Esophagus muscularis mucosa (tissue), 4 donors: ENCODE measurements around the gene FUNDC1. TPM values are rescaled to one million over a fixed set of nuclear protein-coding genes. Genes with fewer than 3 reads are reported as not detected.
"Not testable (repeated sequence)": the region's sequence is repeated elsewhere in the genome, so short reads cannot be mapped to it uniquely, and the experiment has no call there.

Experiments
- DNase-seq: peaks from one replicate; pipeline ENCODE4 v3.0.0-alpha.2; 2017; ENCODE audit errors: extremely low spot score
- H3K27ac ChIP-seq, 4 donors: fragments of 200-600 bp; sonication (generic); replicated peaks in 1 of 4; 1 replicate in 3 of 4; 2 replicates in 1 of 4; pipeline ENCODE4 v1.5.1; 2016 to 2019; ENCODE audit warnings: mild to moderate bottlenecking in 1 of 4
- H3K27me3 ChIP-seq, 4 donors: fragments of 200-600 bp; sonication (generic); one replicate each; pipeline versions ENCODE4 v1.5.1 to v1.6.0; 2016 to 2019
- H3K36me3 ChIP-seq, 4 donors: fragments of 200-600 bp; sonication (generic); one replicate each; pipeline ENCODE4 v1.5.1; 2016 to 2019
- H3K4me1 ChIP-seq, 4 donors: fragments of 200-600 bp; sonication (generic); one replicate each; pipeline ENCODE4 v1.5.1; 2016 to 2019
- H3K4me3 ChIP-seq, 4 donors: fragments of 200-600 bp; sonication (generic); 1 replicate in 2 of 4; 2 replicates in 2 of 4; pipeline ENCODE4 v1.5.1; 2016 to 2019; ENCODE audit warnings: mild to moderate bottlenecking in 4 of 4, moderate library complexity in 1 of 4
- H3K9me3 ChIP-seq, 4 donors: fragments of 200-600 bp; sonication (generic); 1 replicate in 3 of 4; 2 replicates in 1 of 4; pipeline ENCODE4 v1.5.1; 2016 to 2019
- CTCF ChIP-seq, 3 experiments: fragments of 200-600 bp in 2 of 3; fragments of 450-650 bp in 1 of 3; sonication (generic) in 2 of 3; IDR thresholded peaks; one replicate each; pipeline ENCODE4 v1.5.1; 2017 to 2019; ENCODE audit warnings: antibody characterized with exemption in 3 of 3, mild to moderate bottlenecking in 2 of 3, moderate library complexity in 1 of 3
- EP300 ChIP-seq: sonication (generic); formaldehyde crosslinking; IDR thresholded peaks from one replicate; pipeline ENCODE4 v1.6.1; 2017; ENCODE audit warnings: antibody characterized with exemption
- POLR2A ChIP-seq: fragments of 450-650 bp; IDR thresholded peaks from one replicate; pipeline ENCODE4 v1.6.1; 2017; ENCODE audit warnings: antibody characterized with exemption, moderate library complexity, mild to moderate bottlenecking, low read depth
- POLR2AphosphoS5 ChIP-seq, 2 donors: sonication (generic); formaldehyde crosslinking; IDR thresholded peaks; one replicate each; pipeline ENCODE4 v1.6.1; 2017; ENCODE audit warnings: antibody characterized with exemption in 2 of 2
- WGBS: methylation state at CpG from one replicate; pipeline ENCODE4 v1.1.5; 2018; 5-methylcytosine and 5-hydroxymethylcytosine counted together
- intact Hi-C: fragments of 100-400 bp; cut with DNase I; formaldehyde crosslinking; loops from one replicate; pipeline ENCODE4 v1.15.1; 2023
- total RNA-seq, 4 donors: library from RNA; depleted of rRNA; stranded (reverse); fragments of >200 nt; gene quantifications; one replicate each; pipeline versions ENCODE4 v1.1.0 to v1.2.1, GENCODE V29; 2016

The FUNDC1 gene
- total RNA-seq, 4 donors from 2014 or later, result 7.3 to 11.4 (median 9.4) TPM

GRCh38 chrX:44570522-44570921, 27.9 kb upstream of the FUNDC1 start:
- no peaks in the 10 kb centered on the region for H3K36me3 ChIP-seq
- TF ChIP-seq CTCF (IDR thresholded peaks at IDR 0.05), result no peak
- TF ChIP-seq POLR2AphosphoS5 (IDR thresholded peaks at IDR 0.05), result no peak
- TF ChIP-seq EP300, result no peak
- no peak for TF ChIP-seq POLR2A
- 72% methylated on average over 2 of the region's 2 CpGs for WGBS
- no peak overlapping the region for H3K4me3 ChIP-seq
- no peak overlapping the region for H3K27ac ChIP-seq
- H3K4me1 ChIP-seq, result no peaks in the 10 kb centered on the region
- no peaks in the 10 kb centered on the region for H3K27me3 ChIP-seq
- peaks cover 0 to 32% (median 4%) of the 10 kb centered on the region in 4 donors for H3K9me3 ChIP-seq
- DNase-seq, result no peak
- intact Hi-C loops, result no loop called here

- 83% methylated on average over 1 of the region's 1 CpG for WGBS
- H3K27ac ChIP-seq, result no peak overlapping the region
- H3K4me3 ChIP-seq, result no peak overlapping the region
- intact Hi-C loops, result no loop called here
- peaks cover 0 to 32% (median 4%) of the 10 kb centered on the region in 4 donors for H3K9me3 ChIP-seq
- TF ChIP-seq POLR2AphosphoS5 (IDR thresholded peaks at IDR 0.05) (no peak), CTCF (IDR thresholded peaks at IDR 0.05) (no peak), EP300 (no peak), POLR2A (no peak)
- no peaks in the 10 kb centered on the region for H3K36me3 ChIP-seq
- H3K27me3 ChIP-seq, result no peaks in the 10 kb centered on the region
- DNase-seq, result no peak
- no peaks in the 10 kb centered on the region for H3K4me1 ChIP-seq
Measured at GRCh38 chrX:44569122-44569521, 26.5 kb upstream of the FUNDC1 start.

GRCh38 chrX:44568196-44568595, 25.5 kb upstream of the FUNDC1 start:
- Histone ChIP-seq H3K27ac (no peak overlapping the region), H3K4me3 (no peak overlapping the region), H3K9me3 (peaks cover 0 to 24% (median 4%) of the 10 kb centered on the region in 4 donors), H3K4me1 (no peaks in the 10 kb centered on the region), H3K36me3 (no peaks in the 10 kb centered on the region), H3K27me3 (no peaks in the 10 kb centered on the region)
- no peak for DNase-seq
- intact Hi-C loops, result no loop called here
- 60% methylated on average over 3 of the region's 3 CpGs for WGBS
- no peak for TF ChIP-seq POLR2AphosphoS5 (IDR thresholded peaks at IDR 0.05)
- TF ChIP-seq EP300, result no peak
- no peak for TF ChIP-seq CTCF (IDR thresholded peaks at IDR 0.05)
- no peak for TF ChIP-seq POLR2A

GRCh38 chrX:44561896-44562295, 19.2 kb upstream of the FUNDC1 start:
- H3K4me1 ChIP-seq, DNase-seq, H3K27me3 ChIP-seq, H3K36me3 ChIP-seq, H3K27ac ChIP-seq, H3K9me3 ChIP-seq, H3K4me3 ChIP-seq, intact Hi-C loops: not testable (repeated sequence)
- WGBS, result 86% methylated on average over 6 of the region's 6 CpGs

- H3K27ac ChIP-seq, result no peak overlapping the region
- no peak overlapping the region for H3K4me3 ChIP-seq
- no peak for DNase-seq
- intact Hi-C loops, result no loop called here
- H3K9me3 ChIP-seq, result no peaks in the 10 kb centered on the region
- TF ChIP-seq POLR2A, result no peak
- no peak for TF ChIP-seq EP300
- no peak for TF ChIP-seq CTCF (IDR thresholded peaks at IDR 0.05)
- 91% methylated on average over 5 of the region's 5 CpGs for WGBS
- H3K27me3 ChIP-seq, result no peaks in the 10 kb centered on the region
- no peaks in the 10 kb centered on the region for H3K36me3 ChIP-seq
- H3K4me1 ChIP-seq, result no peaks in the 10 kb centered on the region
Measured at GRCh38 chrX:44550563-44550962, 7.9 kb upstream of the FUNDC1 start.

GRCh38 chrX:44545454-44545853, 2.8 kb upstream of the FUNDC1 start:
- H3K27ac ChIP-seq, H3K27me3 ChIP-seq, H3K9me3 ChIP-seq, H3K4me3 ChIP-seq, DNase-seq, H3K36me3 ChIP-seq: not testable (repeated sequence)
- intact Hi-C loops, result loop anchor here (10.0 kb wide), 1 partner anchor 329 kb away; the partner anchor contains the start of gene KDM6A
- WGBS, result 60% methylated on average over 5 of the region's 5 CpGs
- H3K4me1 ChIP-seq, result peaks cover 8 to 25% (median 17%) of the 10 kb centered on the region in 4 donors
